HEK293T (cell line): ENCODE measurements around the gene MED27.

Source experiments
- ARNT ChIP-seq: fragments of 450-650 bp; IDR thresholded peaks from 2 replicates; pipeline ENCODE4 v1.6.1; 2017; ENCODE audit warnings: mild to moderate bottlenecking
- FOXA1 ChIP-seq: fragments of 450-650 bp; IDR thresholded peaks from 2 replicates; pipeline ENCODE4 v1.6.1; 2016; ENCODE audit warnings: mild to moderate bottlenecking
- FOXK2 ChIP-seq: fragments of 450-650 bp; IDR thresholded peaks from 2 replicates; pipeline ENCODE4 v1.6.1; 2016; ENCODE audit warnings: mild to moderate bottlenecking
- FOXM1 ChIP-seq: fragments of 450-650 bp; IDR thresholded peaks from 2 replicates; pipeline ENCODE4 v1.6.1; 2017; ENCODE audit warnings: mild to moderate bottlenecking, borderline replicate concordance
- HDGF ChIP-seq: fragments of 450-650 bp; IDR thresholded peaks from 2 replicates; pipeline ENCODE4 v1.6.1; 2017; ENCODE audit warnings: antibody characterized with exemption, borderline replicate concordance
- LEF1 ChIP-seq: fragments of 450-650 bp; IDR thresholded peaks from 2 replicates; pipeline ENCODE4 v1.6.1; 2017; ENCODE audit warnings: mild to moderate bottlenecking, borderline replicate concordance
- NFRKB ChIP-seq: fragments of 450-650 bp; IDR thresholded peaks from 2 replicates; pipeline ENCODE4 v1.6.1; 2016; ENCODE audit warnings: mild to moderate bottlenecking, moderate library complexity
- SP1 ChIP-seq: fragments of 450-650 bp; IDR thresholded peaks from 2 replicates; pipeline ENCODE4 v1.6.1; 2017
- SUZ12 ChIP-seq: fragments of 450-650 bp; IDR thresholded peaks from 2 replicates; pipeline ENCODE4 v1.6.1; 2016; ENCODE audit warnings: mild to moderate bottlenecking
- TARDBP ChIP-seq: fragments of 450-650 bp; IDR thresholded peaks from 2 replicates; pipeline ENCODE4 v1.6.1; 2016
- ZNF384 ChIP-seq: fragments of 450-650 bp; IDR thresholded peaks from 2 replicates; pipeline ENCODE4 v1.6.1; 2016
- TF ChIP-seq, protein P1 (sequence below): fragments of 450-650 bp; IDR thresholded peaks from 2 replicates; pipeline ENCODE4 v1.6.1; 2016

DNA sequence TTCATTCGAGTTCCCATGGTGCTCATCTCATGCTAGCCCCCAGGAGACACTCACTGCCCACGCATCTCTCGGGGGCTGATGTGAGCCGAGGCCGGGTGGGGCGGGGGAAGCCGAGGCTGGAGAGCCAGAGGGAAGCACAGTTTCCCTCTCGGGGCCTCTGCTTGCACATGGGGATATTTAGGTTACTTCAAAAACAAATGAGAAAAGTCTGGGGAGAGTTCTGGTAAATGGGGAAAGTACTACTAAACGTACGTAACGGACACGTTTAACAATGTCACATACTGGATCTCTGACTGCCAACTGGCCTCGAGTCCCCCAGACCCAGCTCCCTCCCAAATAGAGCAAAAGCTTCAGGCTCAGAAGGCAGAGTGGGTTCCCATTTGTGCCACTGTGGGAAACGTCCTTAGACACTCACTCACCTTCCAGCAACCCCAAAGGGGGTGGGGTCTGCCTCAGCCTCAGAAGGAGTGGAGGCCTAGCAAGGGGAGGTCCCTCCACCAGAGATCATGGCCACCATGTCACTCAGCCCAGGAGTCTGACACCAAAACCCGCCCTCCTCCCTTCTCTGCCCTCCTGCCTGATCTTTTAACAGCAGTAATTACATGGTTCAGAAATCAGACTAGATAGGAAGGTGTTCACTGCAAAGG is 48.3 kb upstream of the MED27 start:
- TF ChIP-seq SP1 (no peak), FOXM1 (no peak), LEF1 (no peak), FOXK2 (no peak), NFRKB (no peak), SUZ12 (no peak), HDGF (no peak), FOXA1 (no peak), TARDBP (no peak), ZNF384 (no peak), ARNT (no peak)
- TF ChIP-seq, protein P1, sequence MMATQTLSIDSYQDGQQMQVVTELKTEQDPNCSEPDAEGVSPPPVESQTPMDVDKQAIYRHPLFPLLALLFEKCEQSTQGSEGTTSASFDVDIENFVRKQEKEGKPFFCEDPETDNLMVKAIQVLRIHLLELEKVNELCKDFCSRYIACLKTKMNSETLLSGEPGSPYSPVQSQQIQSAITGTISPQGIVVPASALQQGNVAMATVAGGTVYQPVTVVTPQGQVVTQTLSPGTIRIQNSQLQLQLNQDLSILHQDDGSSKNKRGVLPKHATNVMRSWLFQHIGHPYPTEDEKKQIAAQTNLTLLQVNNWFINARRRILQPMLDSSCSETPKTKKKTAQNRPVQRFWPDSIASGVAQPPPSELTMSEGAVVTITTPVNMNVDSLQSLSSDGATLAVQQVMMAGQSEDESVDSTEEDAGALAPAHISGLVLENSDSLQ, result no peak
